Uterus (tissue), 4 donors: ENCODE data around the gene WDR59. TPM values are rescaled to one million over a fixed set of nuclear protein-coding genes. Genes with fewer than 3 reads are reported as not detected.

Source experiments
- DNase-seq, 2 donors: peaks; one replicate each; pipeline ENCODE4 v3.0.0-alpha.2; 2019 to 2020
- H3K27ac ChIP-seq, 2 donors: fragments of 200-600 bp; sonication (generic); 1 replicate in 1 of 2; 2 replicates in 1 of 2; pipeline ENCODE4 v1.5.1; 2016 to 2018
- H3K27me3 ChIP-seq, 2 donors: fragments of 200-600 bp; sonication (generic); one replicate each; pipeline ENCODE4 v1.5.1; 2018 to 2019; ENCODE audit warnings: control low read depth in 1 of 2
- H3K36me3 ChIP-seq, 2 donors: fragments of 200-600 bp; sonication (generic); one replicate each; pipeline ENCODE4 v1.5.1; 2019; ENCODE audit warnings: control low read depth in 1 of 2
- H3K4me1 ChIP-seq, 2 donors: fragments of 200-600 bp; sonication (generic); one replicate each; pipeline ENCODE4 v1.5.1; 2018 to 2019; ENCODE audit warnings: control low read depth in 1 of 2
- H3K4me3 ChIP-seq, 2 donors: fragments of 200-600 bp; sonication (generic); 1 replicate in 1 of 2; 2 replicates in 1 of 2; pipeline ENCODE4 v1.5.1; 2018 to 2019; ENCODE audit warnings: mild to moderate bottlenecking in 1 of 2
- H3K9me3 ChIP-seq, 2 donors: fragments of 200-600 bp; sonication (generic); one replicate each; pipeline ENCODE4 v1.5.1; 2019; ENCODE audit warnings: control low read depth in 1 of 2
- CTCF ChIP-seq, 4 experiments: fragments of 200-600 bp in 2 of 4; fragments of 450-650 bp in 2 of 4; sonication (generic) in 2 of 4; IDR thresholded peaks; one replicate each; pipeline ENCODE4 v1.5.1; 2016 to 2019; ENCODE audit warnings: antibody characterized with exemption in 4 of 4, mild to moderate bottlenecking in 2 of 4, moderate library complexity in 1 of 4
- POLR2A ChIP-seq, 2 donors: fragments of 450-650 bp; IDR thresholded peaks; one replicate each; pipeline ENCODE4 v1.6.1; 2016; ENCODE audit warnings: antibody characterized with exemption in 2 of 2, mild to moderate bottlenecking in 1 of 2, moderate library complexity in 1 of 2
- intact Hi-C: fragments of 100-400 bp; cut with DNase I; formaldehyde crosslinking; loops from one replicate; pipeline ENCODE4 v1.15.1; 2023; ENCODE audit warnings: low total_unique reads
- total RNA-seq, 4 donors: library from RNA; depleted of rRNA in 3 of 4; stranded (reverse); fragments of >200 nt in 3 of 4; gene quantifications; one replicate each; pipeline versions ENCODE4 v1.1.0 to v1.2.4, GENCODE V29; 2014 to 2023
- donor health status: DM: yes; HTN: yes; CAD: no.

The WDR59 gene
- total RNA-seq, 4 donors from 2014 or later, result 37.1 to 103 (median 65.0) TPM

GRCh38 chr16:74841469-74841868 is 143.5 kb downstream of the WDR59 start:
- intact Hi-C loops, result no loop called here
- Histone ChIP-seq H3K4me3 (no peak overlapping the region), H3K4me1 (no peaks in the 10 kb centered on the region), H3K27ac (no peak overlapping the region), H3K27me3 (no peaks in the 10 kb centered on the region), H3K9me3 (no peaks in the 10 kb centered on the region), H3K36me3 (no peaks in the 10 kb centered on the region)
- TF ChIP-seq POLR2A (IDR thresholded peaks at IDR 0.05), result no peak
- no peak for TF ChIP-seq CTCF (IDR thresholded peaks at IDR 0.05)
- no peak for DNase-seq

DNA sequence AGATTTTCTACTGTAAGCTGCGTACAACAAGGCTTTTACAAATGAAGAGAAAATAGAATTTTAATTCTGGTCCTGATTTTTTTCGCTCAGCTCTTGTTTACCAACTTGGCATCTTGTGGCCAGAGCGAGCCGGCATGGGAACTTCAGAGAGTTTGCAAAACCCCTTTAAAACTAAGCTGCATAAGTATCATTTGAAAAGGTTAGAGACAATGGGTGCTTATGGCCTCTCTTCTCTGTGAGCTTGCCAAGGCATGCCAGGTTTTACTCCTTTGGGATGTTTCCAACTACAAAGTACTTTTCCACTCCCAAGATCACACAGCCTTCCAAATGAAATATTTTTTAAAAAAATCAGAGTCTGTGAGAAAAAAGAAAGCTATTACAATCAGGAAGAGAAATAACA is 147.9 kb downstream of the WDR59 start:
- Histone ChIP-seq H3K36me3 (no peaks in the 10 kb centered on the region), H3K9me3 (no peaks in the 10 kb centered on the region), H3K4me1 (no peaks in the 10 kb centered on the region), H3K4me3 (no peak overlapping the region), H3K27ac (no peak overlapping the region), H3K27me3 (no peaks in the 10 kb centered on the region)
- intact Hi-C loops, result no loop called here
- TF ChIP-seq CTCF (IDR thresholded peaks at IDR 0.05) (no peak), POLR2A (IDR thresholded peaks at IDR 0.05) (no peak)
- DNase-seq, result no peak

- no peak for DNase-seq
- Histone ChIP-seq H3K27ac (no peak overlapping the region), H3K4me1 (no peaks in the 10 kb centered on the region), H3K9me3 (no peaks in the 10 kb centered on the region), H3K27me3 (no peaks in the 10 kb centered on the region), H3K36me3 (no peaks in the 10 kb centered on the region), H3K4me3 (no peak overlapping the region)
- no peak for TF ChIP-seq CTCF (IDR thresholded peaks at IDR 0.05)
- no peak for TF ChIP-seq POLR2A (IDR thresholded peaks at IDR 0.05)
- intact Hi-C loops, result no loop called here
These were observed 148.7 kb downstream of the WDR59 start for GRCh38 chr16:74836111-74836671.

DNA sequence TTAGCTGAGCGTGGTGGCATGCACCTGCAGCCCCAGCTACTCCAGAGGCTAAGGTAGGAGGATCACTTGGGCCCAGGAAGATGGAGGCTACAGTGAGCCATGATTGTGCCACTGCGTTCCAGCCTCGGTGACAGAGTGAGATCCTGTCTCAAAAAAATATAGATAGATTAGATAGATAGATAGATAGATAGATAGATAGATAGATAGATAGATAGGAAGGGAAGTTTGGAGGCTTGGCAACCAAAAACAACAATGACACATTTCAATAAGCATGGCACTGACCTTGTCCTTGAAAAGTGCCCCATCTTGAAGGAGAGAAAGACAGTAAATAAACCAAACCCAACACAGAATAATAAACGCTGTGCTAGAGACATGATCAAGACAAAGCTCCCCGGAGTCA is 152.7 kb downstream of the WDR59 start:
- intact Hi-C loops, result no loop called here
- Histone ChIP-seq H3K27ac (no peak overlapping the region), H3K36me3 (no peaks in the 10 kb centered on the region), H3K4me3 (no peak overlapping the region), H3K27me3 (no peaks in the 10 kb centered on the region), H3K4me1 (no peaks in the 10 kb centered on the region), H3K9me3 (peaks cover 0 to 6% of the 10 kb centered on the region in 2 donors)
- no peak for DNase-seq
- TF ChIP-seq POLR2A (IDR thresholded peaks at IDR 0.05) (no peak), CTCF (IDR thresholded peaks at IDR 0.05) (no peak)

DNA sequence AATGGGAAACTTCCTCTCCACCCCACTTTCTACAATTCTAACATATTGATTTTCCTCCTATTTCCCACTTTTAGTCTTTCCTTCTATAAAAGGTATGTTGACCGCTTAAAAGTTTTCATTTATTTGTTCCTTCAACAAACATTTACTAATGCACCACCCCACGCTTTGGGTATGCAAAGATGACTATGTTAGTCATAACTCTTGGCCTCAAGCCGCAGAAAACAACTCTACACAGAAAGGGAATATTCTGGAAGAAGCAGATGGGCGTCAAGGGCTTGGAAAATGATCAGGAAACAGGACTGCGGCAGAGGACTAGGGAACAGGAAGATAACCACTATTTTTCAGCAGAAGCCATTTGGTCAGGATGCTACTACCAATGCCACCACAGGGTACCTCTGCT is 153.5 kb downstream of the WDR59 start:
- H3K27me3 ChIP-seq, result no peaks in the 10 kb centered on the region
- H3K36me3 ChIP-seq, result no peaks in the 10 kb centered on the region
- TF ChIP-seq POLR2A (IDR thresholded peaks at IDR 0.05) (no peak), CTCF (IDR thresholded peaks at IDR 0.05) (no peak)
- no peak overlapping the region for H3K27ac ChIP-seq
- intact Hi-C loops, result no loop called here
- peaks cover 0 to 6% of the 10 kb centered on the region in 2 donors for H3K9me3 ChIP-seq
- DNase-seq, result no peak
- H3K4me3 ChIP-seq, result no peak overlapping the region
- H3K4me1 ChIP-seq, result no peaks in the 10 kb centered on the region
